CD14-positive monocyte (primary cell): ENCODE data around the gene CXXC5. TPM values are rescaled to one million over a fixed set of nuclear protein-coding genes. Genes with fewer than 3 reads are reported as not detected.

Experiments used
- DNase-seq, 3 donors: peaks; one replicate each; pipeline ENCODE4 v3.0.0-alpha.2; 2011 to 2022
- H2AFZ ChIP-seq: 2 replicates; pipeline ENCODE4 v1.6.0; 2012; ENCODE audit warnings: mild to moderate bottlenecking, low read depth, low read length, inconsistent platforms; ENCODE audit not compliant: insufficient read depth, poor library complexity, severe bottlenecking
- H3K27ac ChIP-seq, 2 donors: 1 replicate in 1 of 2; 2 replicates in 1 of 2; pipeline ENCODE4 v1.5.1; 2012 to 2013; ENCODE audit warnings: low read length in 2 of 2, control low read depth in 1 of 2, inconsistent platforms in 1 of 2, low read depth in 1 of 2, mild to moderate bottlenecking in 1 of 2
- H3K27me3 ChIP-seq, 2 donors: one replicate each; pipeline versions ENCODE4 v1.6.0 to v1.6.1; 2011 to 2013; ENCODE audit warnings: low read length in 2 of 2; ENCODE audit not compliant: control insufficient read depth in 2 of 2, insufficient read depth in 2 of 2
- H3K36me3 ChIP-seq, 2 donors: replicated peaks in 1 of 2; 1 replicate in 1 of 2; 2 replicates in 1 of 2; pipeline versions ENCODE4 v1.5.1 to v1.6.1; 2012 to 2013; ENCODE audit warnings: low read length in 2 of 2, control low read depth in 1 of 2, inconsistent platforms in 1 of 2, mild to moderate bottlenecking in 1 of 2; ENCODE audit not compliant: insufficient read depth in 2 of 2, control insufficient read depth in 1 of 2
- H3K4me1 ChIP-seq, 2 donors: 1 replicate in 1 of 2; 2 replicates in 1 of 2; pipeline versions ENCODE4 v1.5.1 to v1.6.1; 2012 to 2013; ENCODE audit warnings: low read length in 2 of 2, control low read depth in 1 of 2, inconsistent platforms in 1 of 2, mild to moderate bottlenecking in 1 of 2, moderate library complexity in 1 of 2; ENCODE audit not compliant: insufficient read depth in 2 of 2, control insufficient read depth in 1 of 2
- H3K4me2 ChIP-seq: replicated peaks from 2 replicates; pipeline ENCODE3; 2012; ENCODE audit warnings: low read length, moderate library complexity, mild to moderate bottlenecking; ENCODE audit not compliant: poor library complexity, severe bottlenecking; ENCODE audit errors: extremely low read depth
- H3K4me3 ChIP-seq, 3 experiments: fragments of 200-600 bp in 1 of 3; sonication (generic) in 1 of 3; replicated peaks in 1 of 3; 1 replicate in 2 of 3; 2 replicates in 1 of 3; pipeline ENCODE4 v1.5.1; 2011 to 2013; ENCODE audit warnings: low read length in 3 of 3, mild to moderate bottlenecking in 3 of 3, control low read depth in 2 of 3, low read depth in 2 of 3, inconsistent platforms in 1 of 3, moderate library complexity in 1 of 3
- H3K79me2 ChIP-seq: 2 replicates; pipeline ENCODE4 v1.6.0; 2012; ENCODE audit warnings: mild to moderate bottlenecking, control low read depth, inconsistent platforms, low read length, moderate library complexity; ENCODE audit not compliant: insufficient read depth
- H3K9ac ChIP-seq: 2 replicates; pipeline ENCODE4 v1.6.0; 2017; ENCODE audit warnings: low read length, mild to moderate bottlenecking; ENCODE audit not compliant: insufficient read depth, poor library complexity, severe bottlenecking
- H3K9me3 ChIP-seq, 2 donors: replicated peaks in 1 of 2; 1 replicate in 1 of 2; 2 replicates in 1 of 2; pipeline versions ENCODE4 v1.5.1 to v1.6.1; 2012 to 2013; ENCODE audit warnings: low read length in 2 of 2, control low read depth in 1 of 2; ENCODE audit not compliant: control insufficient read depth in 1 of 2, insufficient read depth in 1 of 2
- H4K20me1 ChIP-seq: 2 replicates; pipeline ENCODE4 v1.6.0; 2012; ENCODE audit warnings: mild to moderate bottlenecking, low read length, control low read depth, moderate library complexity; ENCODE audit not compliant: insufficient read depth
- H3K27ac Mint-ChIP-seq, 7 donors: one replicate each; pipeline ENCODE4 v1.8.0; 2020; ENCODE audit warnings: mild to moderate bottlenecking in 7 of 7, mixed read lengths in 7 of 7, moderate library complexity in 6 of 7, inconsistent platforms in 2 of 7
- H3K27me3 Mint-ChIP-seq, 3 donors: one replicate each; pipeline ENCODE4 v1.8.0; 2021 to 2022; ENCODE audit warnings: low read depth in 3 of 3, mild to moderate bottlenecking in 3 of 3, mixed read lengths in 3 of 3, moderate library complexity in 3 of 3, inconsistent platforms in 1 of 3
- H3K36me3 Mint-ChIP-seq, 2 donors: one replicate each; pipeline ENCODE4 v1.8.0; 2020; ENCODE audit warnings: mixed read lengths in 2 of 2, inconsistent platforms in 1 of 2, mild to moderate bottlenecking in 1 of 2
- H3K4me1 Mint-ChIP-seq: one replicate; pipeline ENCODE4 v1.8.0; 2020; ENCODE audit warnings: mild to moderate bottlenecking, mixed read lengths
- H3K4me3 Mint-ChIP-seq, 2 donors: one replicate each; pipeline ENCODE4 v1.8.0; 2020; ENCODE audit warnings: mild to moderate bottlenecking in 2 of 2, mixed read lengths in 2 of 2, moderate library complexity in 1 of 2
- H3K9me3 Mint-ChIP-seq, 7 donors: one replicate each; pipeline ENCODE4 v1.8.0; 2020 to 2022; ENCODE audit warnings: mixed read lengths in 7 of 7, mild to moderate bottlenecking in 6 of 7, moderate library complexity in 6 of 7, inconsistent platforms in 2 of 7
- WGBS: methylation state at CpG from one replicate; pipeline ENCODE4 v1.1.5; 2013; ENCODE audit warnings: missing lambda C conversion rate; ENCODE audit not compliant: insufficient coverage; 5-methylcytosine and 5-hydroxymethylcytosine counted together
- intact Hi-C, 2 donors: fragments of 100-400 bp; cut with micrococcal nuclease; formaldehyde crosslinking; loops; one replicate each; pipeline versions ENCODE4 v1.15.0 to v1.15.1; 2023
- polyA plus RNA-seq, 3 donors: library from polyadenylated mRNA; depleted of rRNA in 1 of 3; unstranded in 2 of 3; stranded (reverse) in 1 of 3; fragments of 300-500 nt in 2 of 3; fragments of >200 nt in 1 of 3; fragmentation: Illumina TruSeq in 2 of 3; gene quantifications; 1 replicate in 2 of 3; 2 replicates in 1 of 3; pipeline ENCODE4 v1.2.3, GENCODE V29; 2012 to 2021
- TF ChIP-seq, protein P1 (sequence below): fragments of 200-600 bp; IDR thresholded peaks from one replicate; pipeline ENCODE4 v1.8.0; 2022; ENCODE audit warnings: antibody characterized with exemption, mild to moderate bottlenecking

The CXXC5 gene
- polyA plus RNA-seq, 3 donors = 22.4 to 37.2 (median 33.7) TPM

DNA sequence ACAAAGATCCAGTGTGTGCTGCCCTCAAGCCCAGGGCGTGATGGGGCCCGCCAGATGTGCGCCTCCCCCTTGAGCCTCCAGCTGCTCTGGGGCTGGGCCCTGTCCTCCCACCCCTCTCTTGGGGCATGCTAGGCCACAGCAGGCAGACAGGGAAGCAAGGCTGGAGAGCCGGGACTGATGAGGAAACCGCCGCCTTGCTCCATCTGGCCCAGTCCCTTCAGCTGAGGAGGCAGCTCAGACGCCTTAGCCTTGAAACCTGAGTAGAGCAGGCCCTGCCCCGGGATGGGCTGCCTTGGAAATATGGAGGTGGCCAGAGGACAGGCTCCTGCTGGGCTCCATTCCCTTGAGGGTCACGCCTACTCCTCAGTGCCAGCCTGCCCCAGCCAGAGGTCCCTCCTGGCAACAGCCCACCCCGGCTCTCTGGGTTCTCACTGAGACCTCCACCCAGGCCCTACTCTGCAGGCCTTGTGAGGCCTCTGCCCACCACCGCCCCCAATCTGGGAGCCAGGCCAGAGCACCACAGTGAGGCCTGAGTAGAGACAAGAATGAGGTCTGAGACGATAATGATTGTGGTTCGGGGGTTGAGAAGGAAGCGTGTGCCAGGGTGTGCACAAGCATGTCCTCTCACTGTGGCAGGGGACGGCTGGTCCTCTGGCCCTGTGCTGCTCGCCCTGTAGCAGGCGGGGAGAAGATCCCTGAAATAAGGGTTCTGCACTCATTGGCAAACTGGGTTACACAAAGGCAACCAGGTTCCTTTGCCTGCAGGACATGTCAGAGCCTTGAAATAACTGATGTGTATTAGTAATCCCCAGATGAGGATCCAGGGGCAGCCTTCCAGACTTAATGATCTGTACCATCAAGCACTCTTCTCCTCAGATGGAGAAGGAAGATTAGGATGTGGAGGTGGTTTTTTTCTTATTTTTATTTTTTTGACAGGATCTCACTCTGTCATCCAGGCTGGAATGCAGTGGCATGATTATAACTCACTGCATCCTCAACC lies 30.9 kb downstream of the CXXC5 start:
- Mint-ChIP-seq H3K4me1 (peaks cover 2% of the 10 kb centered on the region), H3K4me3 (no peak overlapping the region)
- peaks cover 58% of the 10 kb centered on the region for H4K20me1 ChIP-seq

GRCh38 chr5:139680368-139681111 lies 32.4 kb downstream of the CXXC5 start:
- Histone ChIP-seq H3K9ac (no peak overlapping the region), H3K79me2 (no peaks in the 10 kb centered on the region), H2AFZ (no peak overlapping the region), H3K27ac (no peak overlapping the region), H3K4me1 (no peaks in the 10 kb centered on the region), H3K36me3 (peaks cover 23 to 49% of the 10 kb centered on the region in 2 donors), H3K4me3 (no peak overlapping the region), H4K20me1 (peaks cover 46% of the 10 kb centered on the region), H3K27me3 (no peaks in the 10 kb centered on the region), H3K9me3 (no peaks in the 10 kb centered on the region), H3K4me2 (no peak overlapping the region)
- TF ChIP-seq, protein P1, sequence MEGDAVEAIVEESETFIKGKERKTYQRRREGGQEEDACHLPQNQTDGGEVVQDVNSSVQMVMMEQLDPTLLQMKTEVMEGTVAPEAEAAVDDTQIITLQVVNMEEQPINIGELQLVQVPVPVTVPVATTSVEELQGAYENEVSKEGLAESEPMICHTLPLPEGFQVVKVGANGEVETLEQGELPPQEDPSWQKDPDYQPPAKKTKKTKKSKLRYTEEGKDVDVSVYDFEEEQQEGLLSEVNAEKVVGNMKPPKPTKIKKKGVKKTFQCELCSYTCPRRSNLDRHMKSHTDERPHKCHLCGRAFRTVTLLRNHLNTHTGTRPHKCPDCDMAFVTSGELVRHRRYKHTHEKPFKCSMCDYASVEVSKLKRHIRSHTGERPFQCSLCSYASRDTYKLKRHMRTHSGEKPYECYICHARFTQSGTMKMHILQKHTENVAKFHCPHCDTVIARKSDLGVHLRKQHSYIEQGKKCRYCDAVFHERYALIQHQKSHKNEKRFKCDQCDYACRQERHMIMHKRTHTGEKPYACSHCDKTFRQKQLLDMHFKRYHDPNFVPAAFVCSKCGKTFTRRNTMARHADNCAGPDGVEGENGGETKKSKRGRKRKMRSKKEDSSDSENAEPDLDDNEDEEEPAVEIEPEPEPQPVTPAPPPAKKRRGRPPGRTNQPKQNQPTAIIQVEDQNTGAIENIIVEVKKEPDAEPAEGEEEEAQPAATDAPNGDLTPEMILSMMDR = no peak
- Mint-ChIP-seq H3K27ac (peak overlapping the region in 1 of 7 donors; percentile 8), H3K36me3 (peaks cover 40 to 57% of the 10 kb centered on the region in 2 donors), H3K4me3 (no peak overlapping the region), H3K4me1 (peaks cover 7% of the 10 kb centered on the region), H3K9me3 (no peaks in the 10 kb centered on the region), H3K27me3 (peaks cover 1 to 7% (median 5%) of the 10 kb centered on the region in 3 donors)
- intact Hi-C loops = no loop called here
- WGBS = 98% methylated on average over 31 of the region's 36 CpGs
- no peak for DNase-seq

More for the DNA sequence above, 30.9 kb downstream of the CXXC5 start:
- Histone ChIP-seq H3K27ac (no peak overlapping the region), H3K27me3 (no peaks in the 10 kb centered on the region), H3K36me3 (peaks cover 18 to 41% of the 10 kb centered on the region in 2 donors), H3K9ac (no peak overlapping the region), H3K4me2 (no peak overlapping the region), H2AFZ (no peak overlapping the region), H3K4me3 (no peak overlapping the region), H3K79me2 (no peaks in the 10 kb centered on the region), H3K9me3 (no peaks in the 10 kb centered on the region), H3K4me1 (no peaks in the 10 kb centered on the region)
- Mint-ChIP-seq H3K9me3 (no peaks in the 10 kb centered on the region), H3K27ac (no peak overlapping the region), H3K36me3 (peaks cover 42 to 52% of the 10 kb centered on the region in 2 donors), H3K27me3 (peaks cover 3 to 7% (median 5%) of the 10 kb centered on the region in 3 donors)
- no peak for DNase-seq
- 79% methylated on average over 15 of the region's 17 CpGs for WGBS
- TF ChIP-seq, protein P1 = no peak
- intact Hi-C loops = no loop called here
